Panc1 (cell line): ENCODE results near the gene MLPH.

ENCODE experiments used
- POLR2AphosphoS5 ChIP-seq: IDR thresholded peaks from 2 replicates; pipeline ENCODE4 v1.6.1; 2012; ENCODE audit warnings: mild to moderate bottlenecking, low read depth, low read length, moderate library complexity
- TF ChIP-seq, protein P1 (sequence below): fragments of 450-650 bp; IDR thresholded peaks from 2 replicates; pipeline ENCODE4 v1.5.1; 2017; ENCODE audit warnings: mild to moderate bottlenecking
- TF ChIP-seq, protein P2 (sequence below), 2 experiments: IDR thresholded peaks; 2 replicates each; pipeline ENCODE4 v1.6.1; 2011 to 2012; ENCODE audit warnings: low read depth in 2 of 2, control low read depth in 1 of 2, low read length in 1 of 2, mild to moderate bottlenecking in 1 of 2, moderate library complexity in 1 of 2; ENCODE audit not compliant: insufficient read depth in 1 of 2

DNA sequence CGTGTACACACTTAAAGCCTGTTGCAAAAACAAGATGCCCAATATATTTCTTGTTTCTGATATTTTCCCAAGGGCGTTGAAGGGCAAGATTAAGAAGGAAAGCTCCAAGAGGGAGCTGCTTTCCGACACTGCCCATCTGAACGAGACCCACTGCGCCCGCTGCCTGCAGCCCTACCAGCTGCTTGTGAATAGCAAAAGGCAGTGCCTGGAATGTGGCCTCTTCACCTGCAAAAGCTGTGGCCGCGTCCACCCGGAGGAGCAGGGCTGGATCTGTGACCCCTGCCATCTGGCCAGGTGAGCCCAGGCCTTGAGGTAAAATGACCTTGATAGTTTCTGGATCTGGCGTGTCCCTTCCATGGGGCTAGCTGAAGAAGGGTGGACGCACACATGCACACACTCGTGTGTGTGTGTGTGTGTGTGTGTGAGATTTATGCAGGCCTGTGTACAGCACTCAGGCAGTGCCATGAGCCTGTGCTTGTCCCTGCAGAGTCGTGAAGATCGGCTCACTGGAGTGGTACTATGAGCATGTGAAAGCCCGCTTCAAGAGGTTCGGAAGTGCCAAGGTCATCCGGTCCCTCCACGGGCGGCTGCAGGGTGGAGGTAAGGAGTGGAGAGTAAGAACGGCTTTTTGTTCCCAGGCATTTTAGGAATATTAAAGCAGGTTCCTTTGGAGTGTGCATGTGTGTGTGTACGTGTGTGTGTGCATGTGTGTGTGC is 23.6 kb downstream of the MLPH start:
- TF ChIP-seq, protein P1, sequence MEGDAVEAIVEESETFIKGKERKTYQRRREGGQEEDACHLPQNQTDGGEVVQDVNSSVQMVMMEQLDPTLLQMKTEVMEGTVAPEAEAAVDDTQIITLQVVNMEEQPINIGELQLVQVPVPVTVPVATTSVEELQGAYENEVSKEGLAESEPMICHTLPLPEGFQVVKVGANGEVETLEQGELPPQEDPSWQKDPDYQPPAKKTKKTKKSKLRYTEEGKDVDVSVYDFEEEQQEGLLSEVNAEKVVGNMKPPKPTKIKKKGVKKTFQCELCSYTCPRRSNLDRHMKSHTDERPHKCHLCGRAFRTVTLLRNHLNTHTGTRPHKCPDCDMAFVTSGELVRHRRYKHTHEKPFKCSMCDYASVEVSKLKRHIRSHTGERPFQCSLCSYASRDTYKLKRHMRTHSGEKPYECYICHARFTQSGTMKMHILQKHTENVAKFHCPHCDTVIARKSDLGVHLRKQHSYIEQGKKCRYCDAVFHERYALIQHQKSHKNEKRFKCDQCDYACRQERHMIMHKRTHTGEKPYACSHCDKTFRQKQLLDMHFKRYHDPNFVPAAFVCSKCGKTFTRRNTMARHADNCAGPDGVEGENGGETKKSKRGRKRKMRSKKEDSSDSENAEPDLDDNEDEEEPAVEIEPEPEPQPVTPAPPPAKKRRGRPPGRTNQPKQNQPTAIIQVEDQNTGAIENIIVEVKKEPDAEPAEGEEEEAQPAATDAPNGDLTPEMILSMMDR, result no peak
- no peak for TF ChIP-seq POLR2AphosphoS5
- TF ChIP-seq, protein P2, sequence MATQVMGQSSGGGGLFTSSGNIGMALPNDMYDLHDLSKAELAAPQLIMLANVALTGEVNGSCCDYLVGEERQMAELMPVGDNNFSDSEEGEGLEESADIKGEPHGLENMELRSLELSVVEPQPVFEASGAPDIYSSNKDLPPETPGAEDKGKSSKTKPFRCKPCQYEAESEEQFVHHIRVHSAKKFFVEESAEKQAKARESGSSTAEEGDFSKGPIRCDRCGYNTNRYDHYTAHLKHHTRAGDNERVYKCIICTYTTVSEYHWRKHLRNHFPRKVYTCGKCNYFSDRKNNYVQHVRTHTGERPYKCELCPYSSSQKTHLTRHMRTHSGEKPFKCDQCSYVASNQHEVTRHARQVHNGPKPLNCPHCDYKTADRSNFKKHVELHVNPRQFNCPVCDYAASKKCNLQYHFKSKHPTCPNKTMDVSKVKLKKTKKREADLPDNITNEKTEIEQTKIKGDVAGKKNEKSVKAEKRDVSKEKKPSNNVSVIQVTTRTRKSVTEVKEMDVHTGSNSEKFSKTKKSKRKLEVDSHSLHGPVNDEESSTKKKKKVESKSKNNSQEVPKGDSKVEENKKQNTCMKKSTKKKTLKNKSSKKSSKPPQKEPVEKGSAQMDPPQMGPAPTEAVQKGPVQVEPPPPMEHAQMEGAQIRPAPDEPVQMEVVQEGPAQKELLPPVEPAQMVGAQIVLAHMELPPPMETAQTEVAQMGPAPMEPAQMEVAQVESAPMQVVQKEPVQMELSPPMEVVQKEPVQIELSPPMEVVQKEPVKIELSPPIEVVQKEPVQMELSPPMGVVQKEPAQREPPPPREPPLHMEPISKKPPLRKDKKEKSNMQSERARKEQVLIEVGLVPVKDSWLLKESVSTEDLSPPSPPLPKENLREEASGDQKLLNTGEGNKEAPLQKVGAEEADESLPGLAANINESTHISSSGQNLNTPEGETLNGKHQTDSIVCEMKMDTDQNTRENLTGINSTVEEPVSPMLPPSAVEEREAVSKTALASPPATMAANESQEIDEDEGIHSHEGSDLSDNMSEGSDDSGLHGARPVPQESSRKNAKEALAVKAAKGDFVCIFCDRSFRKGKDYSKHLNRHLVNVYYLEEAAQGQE (IDR thresholded peaks at IDR 0.05; ENCODE audit: insufficient read depth in 1 of 2, low read depth in 2 of 2, low read length in 1 of 2), result no peak
